NCI-H1694 (cell line): ENCODE data around the gene ABL1.

Experiments used
- DNase-seq: peaks from one replicate; lab custom pipeline; 2025; lab: John Stamatoyannopoulos, UW

The ABL1 gene

GRCh38 chr9:130918101-130918825, 83.2 kb downstream of the ABL1 start:
- DNase-seq: no peak

- DNase-seq: peak; percentile 33
Measured at GRCh38 chr9:130918826-130919558, 83.9 kb downstream of the ABL1 start.

DNA sequence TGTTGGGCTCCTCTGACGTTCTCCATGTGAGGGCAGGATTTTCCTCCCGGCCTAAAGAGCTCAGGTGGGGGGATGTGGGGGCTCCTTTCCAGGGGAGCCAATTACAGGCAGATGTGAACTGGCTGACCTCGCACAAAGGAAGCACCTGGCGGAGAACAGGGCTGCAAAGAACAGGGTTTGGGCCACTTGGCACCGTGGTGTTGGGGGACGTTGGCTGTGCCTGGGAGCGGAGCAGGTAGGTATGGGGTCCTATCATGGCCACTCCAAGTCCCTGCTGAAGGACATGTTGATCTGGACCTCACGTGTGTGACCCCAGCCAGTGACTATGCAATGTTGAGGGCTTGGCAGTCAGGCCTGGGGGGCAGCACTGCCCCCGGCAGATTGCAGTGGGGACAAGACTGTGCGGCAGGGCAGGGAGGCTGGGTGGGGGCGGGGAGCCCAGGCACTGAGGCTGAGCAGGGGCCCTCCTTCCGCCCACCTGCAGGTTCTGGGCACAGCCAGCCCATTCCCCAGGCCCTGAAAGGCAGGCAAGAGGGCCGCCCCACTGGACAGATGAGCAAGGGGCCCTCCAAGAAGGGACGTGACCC, 84.6 kb downstream of the ABL1 start:
- no peak for DNase-seq

GRCh38 chr9:130920233-130920632, 85.2 kb downstream of the ABL1 start:
- no peak for DNase-seq

GRCh38 chr9:130920762-130921299, 85.8 kb downstream of the ABL1 start:
- no peak for DNase-seq

GRCh38 chr9:130921300-130921988, 86.4 kb downstream of the ABL1 start:
- no peak for DNase-seq

DNA sequence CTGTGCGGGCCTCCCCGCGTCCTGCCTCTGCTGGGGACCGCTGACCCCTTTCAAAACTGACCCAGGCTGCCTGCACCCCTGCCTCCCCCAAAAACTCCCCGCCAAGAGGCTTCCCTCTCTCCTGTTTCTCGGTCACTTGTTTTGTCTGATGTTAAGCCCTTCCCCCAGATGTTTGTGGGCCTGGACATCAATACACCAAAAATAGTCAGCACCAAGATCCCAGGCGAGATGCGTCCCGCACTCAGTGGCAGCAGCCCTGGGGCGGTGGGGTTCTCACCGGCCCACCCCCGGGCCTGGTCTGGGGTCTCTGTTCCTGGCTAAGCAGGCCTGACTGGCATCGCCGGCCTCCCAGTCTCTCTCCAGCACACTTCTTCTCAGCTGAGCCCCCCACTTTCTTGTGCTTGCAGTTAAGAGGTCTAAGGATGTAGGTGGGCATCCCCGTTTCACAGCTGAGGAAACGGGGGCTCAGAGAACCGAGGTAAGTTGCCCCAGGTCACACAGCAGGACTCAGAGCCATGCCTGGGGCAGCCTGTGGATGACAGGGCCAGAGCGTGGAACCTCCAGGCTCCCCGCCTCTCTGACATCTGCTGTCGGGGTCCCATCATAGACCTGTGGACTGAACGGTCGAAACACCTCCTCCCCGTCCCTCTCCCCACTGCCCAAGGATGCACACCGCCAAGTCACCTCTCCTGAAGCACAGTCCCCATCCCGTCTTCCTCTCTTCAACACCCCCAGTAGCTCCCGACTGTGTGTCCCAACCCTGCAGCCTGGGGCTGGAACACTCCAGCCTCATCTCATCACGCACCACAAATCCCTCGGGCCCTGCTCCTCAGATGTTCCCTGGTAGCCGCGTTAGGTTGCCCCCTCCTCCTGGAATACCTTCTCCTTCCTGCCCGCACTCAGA, 87.2 kb downstream of the ABL1 start:
- no peak for DNase-seq

GRCh38 chr9:130922893-130923610, 88.0 kb downstream of the ABL1 start:
- DNase-seq: no peak

- no peak for DNase-seq
Measured at GRCh38 chr9:130923611-130924447, 88.8 kb downstream of the ABL1 start.

DNA sequence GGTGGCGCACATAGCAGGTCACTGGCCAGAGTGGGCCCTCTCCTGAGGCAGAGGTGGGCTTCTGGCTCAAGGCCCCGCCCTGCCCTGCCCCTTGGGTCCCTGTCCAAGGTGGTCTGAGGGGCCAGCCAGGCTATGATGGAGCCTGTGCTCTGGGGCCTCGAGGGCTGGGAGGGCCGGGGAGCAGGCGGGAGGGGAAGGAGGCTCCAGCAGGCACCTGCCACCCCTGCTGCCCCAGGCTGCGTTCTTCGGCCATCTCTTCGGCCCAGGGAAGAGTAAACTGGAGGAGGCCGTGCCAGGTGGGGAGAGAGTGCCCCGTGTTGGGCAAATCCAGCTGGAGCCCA, 89.4 kb downstream of the ABL1 start:
- no peak for DNase-seq

GRCh38 chr9:130925050-130925678, 90.1 kb downstream of the ABL1 start:
- no peak for DNase-seq

- DNase-seq: no peak
Measured at GRCh38 chr9:130927338-130927737, 92.3 kb downstream of the ABL1 start.

- no peak for DNase-seq
Measured at GRCh38 chr9:130927995-130928900, 93.2 kb downstream of the ABL1 start.

DNA sequence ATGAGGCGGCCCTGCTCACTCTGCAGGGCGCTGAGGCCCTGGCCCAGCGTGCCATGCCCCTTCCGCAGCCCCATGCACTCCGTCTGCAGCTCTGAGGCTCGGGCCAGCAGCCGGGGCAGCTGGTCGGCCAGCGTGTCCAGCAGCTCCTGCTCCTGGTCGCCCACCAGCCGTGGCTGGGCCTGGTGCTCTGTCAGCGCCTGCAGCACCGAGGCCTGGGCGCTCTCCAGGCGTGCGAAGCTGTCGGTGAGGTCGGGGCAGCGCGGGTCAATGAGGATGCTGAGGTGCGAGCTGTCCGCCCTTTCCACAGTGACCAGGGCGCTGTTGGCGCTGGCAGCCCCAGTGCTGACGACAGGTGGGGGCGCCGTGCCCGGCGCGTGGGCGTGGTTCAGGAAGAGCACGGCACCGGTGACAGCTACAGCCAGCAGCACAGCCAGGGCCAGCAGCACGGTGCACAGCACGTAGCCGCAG, 94.6 kb downstream of the ABL1 start:
- no peak for DNase-seq

DNA sequence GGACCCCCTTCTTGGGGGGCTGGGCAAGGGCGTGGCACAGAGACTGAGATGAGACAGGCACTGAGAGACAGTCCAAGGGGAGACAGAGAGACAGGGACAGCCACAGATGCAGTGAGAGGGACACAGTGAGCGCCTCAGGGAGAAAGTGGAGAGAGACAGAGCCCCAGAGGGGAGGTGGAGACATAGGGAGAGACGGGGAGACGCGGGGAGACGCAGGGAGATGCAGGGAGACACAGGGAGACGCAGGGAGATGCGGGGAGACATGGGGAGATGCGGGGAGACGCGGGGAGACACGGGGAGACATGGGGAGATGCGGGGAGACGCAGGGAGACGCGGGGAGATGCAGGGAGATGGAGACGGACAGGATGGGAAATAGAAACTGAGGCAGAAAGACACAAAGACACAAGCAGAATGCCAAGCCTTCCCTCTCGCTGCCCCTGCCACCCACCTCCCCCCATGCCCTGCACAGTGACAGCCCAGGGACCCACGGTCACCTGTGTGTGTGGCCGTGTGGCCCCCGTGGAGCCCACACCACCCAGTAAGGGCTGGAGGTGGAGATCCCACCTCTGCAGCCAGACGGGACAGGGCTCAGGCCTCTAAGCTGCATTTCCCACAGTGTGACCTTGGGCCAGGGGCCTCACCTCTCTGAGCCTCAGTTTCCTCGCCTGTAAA, 95.2 kb downstream of the ABL1 start:
- DNase-seq: no peak

- DNase-seq: no peak
Measured at GRCh38 chr9:130930804-130931349, 95.8 kb downstream of the ABL1 start.
